ENCODE measurements around the gene PRPF39.
"Not testable (repeated sequence)": the region's sequence is repeated elsewhere in the genome, so short reads cannot be mapped to it uniquely, and the experiment has no call there.

PRPF39 gene, protein sequence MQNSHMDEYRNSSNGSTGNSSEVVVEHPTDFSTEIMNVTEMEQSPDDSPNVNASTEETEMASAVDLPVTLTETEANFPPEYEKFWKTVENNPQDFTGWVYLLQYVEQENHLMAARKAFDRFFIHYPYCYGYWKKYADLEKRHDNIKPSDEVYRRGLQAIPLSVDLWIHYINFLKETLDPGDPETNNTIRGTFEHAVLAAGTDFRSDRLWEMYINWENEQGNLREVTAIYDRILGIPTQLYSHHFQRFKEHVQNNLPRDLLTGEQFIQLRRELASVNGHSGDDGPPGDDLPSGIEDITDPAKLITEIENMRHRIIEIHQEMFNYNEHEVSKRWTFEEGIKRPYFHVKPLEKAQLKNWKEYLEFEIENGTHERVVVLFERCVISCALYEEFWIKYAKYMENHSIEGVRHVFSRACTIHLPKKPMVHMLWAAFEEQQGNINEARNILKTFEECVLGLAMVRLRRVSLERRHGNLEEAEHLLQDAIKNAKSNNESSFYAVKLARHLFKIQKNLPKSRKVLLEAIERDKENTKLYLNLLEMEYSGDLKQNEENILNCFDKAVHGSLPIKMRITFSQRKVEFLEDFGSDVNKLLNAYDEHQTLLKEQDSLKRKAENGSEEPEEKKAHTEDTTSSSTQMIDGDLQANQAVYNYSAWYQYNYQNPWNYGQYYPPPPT

DNA sequence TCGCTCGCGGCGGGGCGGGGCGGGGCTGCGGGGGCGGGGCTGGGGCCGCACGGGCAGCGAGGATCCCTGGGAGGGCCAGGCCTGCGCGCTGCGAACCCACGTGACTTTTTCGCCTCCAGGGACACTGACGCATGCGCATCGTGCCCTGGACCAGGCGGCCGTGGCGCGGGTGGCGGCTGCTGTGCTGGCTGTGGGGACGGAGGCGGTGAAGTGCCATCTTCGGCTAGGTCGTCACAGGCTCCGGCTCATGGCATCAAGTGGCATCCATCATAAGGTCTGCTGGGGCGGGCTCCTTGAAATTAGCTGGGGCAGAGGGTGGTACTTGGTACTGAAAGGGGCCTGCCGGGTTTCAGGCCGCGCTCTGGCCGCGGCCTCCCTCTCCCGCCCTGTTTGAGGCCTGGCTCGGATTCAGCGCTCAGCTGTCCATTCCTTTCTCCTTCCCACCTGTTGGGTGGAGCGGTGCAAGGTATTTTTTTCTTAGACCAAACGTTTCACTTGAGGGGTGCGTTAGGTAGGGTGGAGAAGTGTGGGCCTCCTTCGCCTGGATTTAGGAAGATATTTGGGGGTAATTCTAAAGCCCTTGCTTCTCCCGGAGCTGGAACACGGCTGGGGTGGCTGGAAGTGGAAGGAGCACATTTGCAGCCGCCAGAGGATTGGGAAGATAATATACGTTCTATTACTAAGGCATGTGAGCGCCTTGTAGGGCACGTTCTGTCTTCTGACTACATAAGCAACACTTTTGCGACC, at the start of gene PRPF39:
PRPF39 (plus strand) TSS at position 141 of the 747 bp plus-strand sequence. CDS start 11,124 bp downstream, outside the sequence.
- peak; percentile 89 for DNase-seq

- DNase-seq = no peak
Observed at GRCh38 chr14:45034730-45035129, 49.2 kb upstream of the PRPF39 start.

GRCh38 chr14:45038256-45038655, 45.7 kb upstream of the PRPF39 start:
- no peak for DNase-seq

DNA sequence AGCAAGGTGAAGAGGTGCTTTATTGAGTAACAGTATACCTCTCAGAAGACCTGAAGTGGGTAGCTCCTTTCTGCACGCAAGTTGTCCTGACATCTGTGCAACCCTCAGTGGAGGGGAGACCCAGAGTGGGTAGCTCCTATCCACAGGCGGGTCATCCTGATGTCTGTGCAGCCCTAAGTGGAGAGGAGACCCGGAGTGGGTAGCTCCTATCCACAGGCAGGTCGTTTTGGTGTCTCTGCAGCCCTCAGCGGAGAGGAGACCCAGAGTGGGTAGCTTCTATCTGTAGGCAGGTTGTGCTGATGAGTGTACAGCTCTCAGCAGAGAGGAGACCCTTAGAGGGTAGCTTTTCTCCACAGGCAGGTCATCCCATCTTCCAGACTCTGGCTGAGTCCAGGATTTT, 45.1 kb upstream of the PRPF39 start:
- DNase-seq = no peak

DNA sequence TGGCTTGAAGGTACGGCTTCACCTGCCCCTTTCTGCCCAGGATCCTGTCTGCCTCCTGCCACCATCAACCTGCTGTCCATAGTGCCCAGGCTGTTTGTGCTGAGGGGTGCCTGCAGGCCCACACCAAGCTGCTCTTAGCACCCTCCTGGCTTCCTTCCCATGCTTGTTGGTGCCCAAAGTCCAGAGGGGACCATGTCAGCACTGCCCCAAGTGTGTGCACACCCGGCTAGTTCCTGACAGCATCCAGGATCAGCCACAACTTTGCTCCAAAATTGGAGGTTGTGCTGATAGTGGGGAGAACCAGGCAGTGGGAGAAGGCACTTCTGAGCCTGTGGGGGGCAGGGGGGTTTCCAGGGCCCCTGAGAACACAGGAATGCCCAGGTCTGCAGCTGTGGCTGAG, 44.5 kb upstream of the PRPF39 start:
- DNase-seq = no peak

DNA sequence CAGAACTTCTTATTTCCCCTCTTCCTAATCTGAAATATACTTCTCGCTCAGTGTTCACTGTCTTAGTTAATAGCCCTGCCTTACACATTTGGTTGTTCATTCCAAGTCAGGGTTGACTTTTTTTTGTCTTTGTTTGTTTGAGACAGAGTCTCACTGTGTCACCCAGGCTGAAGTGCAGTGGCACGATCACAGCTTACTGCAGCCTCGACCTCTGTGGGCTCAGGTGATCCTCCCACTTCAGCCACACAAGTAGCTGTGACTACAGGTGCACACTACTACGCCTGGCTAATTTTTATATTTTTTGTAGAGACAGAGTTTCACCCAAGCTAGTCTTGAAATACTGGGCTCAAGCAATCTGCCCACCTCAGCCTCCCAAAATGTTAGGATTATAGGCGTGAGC, 42.3 kb upstream of the PRPF39 start:
- DNase-seq = no peak

- DNase-seq = no peak
Observed at GRCh38 chr14:45044638-45045037, 39.3 kb upstream of the PRPF39 start.

- DNase-seq = no peak
Observed at GRCh38 chr14:45048385-45048784, 35.5 kb upstream of the PRPF39 start.

- no peak for DNase-seq
Observed at GRCh38 chr14:45051180-45051579, 32.7 kb upstream of the PRPF39 start.

DNA sequence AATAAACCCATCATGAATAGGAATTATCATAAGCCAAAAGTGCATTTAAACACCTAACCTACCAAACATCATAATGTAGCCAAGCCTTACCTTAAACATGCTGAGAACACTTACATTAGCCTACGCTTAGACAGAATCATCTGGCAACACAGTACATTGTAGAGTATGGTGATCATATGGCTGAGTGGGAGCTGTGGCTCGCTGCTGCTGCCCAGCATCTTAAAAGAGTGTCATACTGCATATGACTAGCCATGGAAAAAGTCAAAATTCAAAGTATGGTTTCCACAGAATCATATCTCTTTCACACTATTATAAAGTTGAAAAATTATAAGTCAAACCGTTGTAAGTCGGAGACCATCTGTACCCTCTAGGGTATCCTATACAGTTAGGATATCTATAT, 32.0 kb upstream of the PRPF39 start:
- DNase-seq = no peak

GRCh38 chr14:45057349-45057748, 26.6 kb upstream of the PRPF39 start:
- DNase-seq = no peak

- no peak for DNase-seq
Observed at GRCh38 chr14:45057881-45058364, 26.0 kb upstream of the PRPF39 start.

DNA sequence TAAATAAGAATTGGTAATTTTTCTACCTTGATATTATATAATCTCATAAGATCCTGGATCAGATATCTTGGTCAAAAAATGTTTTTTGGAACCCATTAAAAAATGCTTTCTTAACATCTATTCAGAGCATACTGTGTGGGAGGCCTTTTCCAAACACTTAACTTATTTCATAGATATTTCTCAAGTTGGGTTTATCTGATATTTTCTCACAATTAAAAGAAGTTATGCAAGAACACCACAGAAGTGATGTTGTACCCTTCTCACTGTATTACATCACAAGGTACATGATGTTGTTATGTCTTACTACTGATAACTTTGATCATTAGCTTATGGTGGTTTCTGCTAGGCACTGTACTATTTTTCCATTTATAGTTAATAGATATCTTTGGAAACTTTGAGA, 23.4 kb upstream of the PRPF39 start:
- no peak for DNase-seq

GRCh38 chr14:45065540-45065939, 18.4 kb upstream of the PRPF39 start:
- DNase-seq = no peak

- no peak for DNase-seq
Observed at GRCh38 chr14:45065956-45066355, 18.0 kb upstream of the PRPF39 start.

GRCh38 chr14:45066667-45067066, 17.2 kb upstream of the PRPF39 start:
- no peak for DNase-seq

GRCh38 chr14:45068396-45068795, 15.5 kb upstream of the PRPF39 start:
- DNase-seq = no peak

- DNase-seq = no peak
Observed at GRCh38 chr14:45070215-45070614, 13.7 kb upstream of the PRPF39 start.

GRCh38 chr14:45072126-45072525, 11.8 kb upstream of the PRPF39 start:
- no peak for DNase-seq

GRCh38 chr14:45073231-45073879, 10.6 kb upstream of the PRPF39 start:
- no peak for DNase-seq

- DNase-seq = no peak
Observed at GRCh38 chr14:45078323-45078722, 5.6 kb upstream of the PRPF39 start.

DNA sequence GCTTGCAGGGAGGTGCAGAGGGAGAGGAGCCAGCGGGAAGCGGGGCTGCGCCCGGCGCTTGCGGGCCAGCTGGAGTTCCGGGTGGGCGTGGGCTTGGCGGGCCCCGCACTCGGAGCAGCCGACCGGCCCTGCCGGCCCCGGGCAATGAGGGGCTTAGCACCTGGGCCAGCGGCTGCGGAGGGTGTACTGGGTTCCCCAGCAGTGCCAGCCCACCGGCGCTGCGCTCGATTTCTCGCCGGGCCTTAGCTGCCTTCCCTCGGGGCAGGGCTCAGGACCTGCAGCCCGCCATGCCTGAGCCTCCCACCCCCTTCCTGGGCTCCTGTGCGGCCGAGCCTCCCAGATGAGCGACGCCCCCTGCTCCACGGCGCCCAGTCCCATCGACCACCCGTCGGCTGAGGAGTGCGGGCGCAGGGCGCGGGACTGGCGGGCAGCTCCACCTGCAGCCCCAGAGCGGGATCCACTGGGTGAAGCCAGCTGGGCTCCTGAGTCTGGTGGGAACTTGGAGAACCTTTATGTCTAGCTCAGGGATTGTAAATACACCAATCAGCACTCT, 3.4 kb upstream of the PRPF39 start:
- not testable (repeated sequence) for DNase-seq

- not testable (repeated sequence) for DNase-seq
Observed at GRCh38 chr14:45081096-45081495, 2.8 kb upstream of the PRPF39 start.

All from NCI-H748 treated with DMSO at 0.1 percent for 48 hours (cell line).